DOHH2 (cell line): ENCODE data around the gene PDE7B.

Experiments
- H3F3A ChIP-seq: fragments of 200-600 bp; sonication (generic), shearing (Covaris generic); 2 replicates; pipeline ENCODE4 v1.6.0; 2016; ENCODE audit warnings: antibody characterized with exemption, mild to moderate bottlenecking; ENCODE audit not compliant: control insufficient read depth, insufficient read depth
- H3K27ac ChIP-seq: fragments of 200-600 bp; sonication (generic); 2 replicates; pipeline ENCODE4 v1.5.1; 2014; ENCODE audit warnings: low read depth, mild to moderate bottlenecking, low read length, moderate library complexity
- H3K27me3 ChIP-seq: fragments of 200-600 bp; sonication (generic); 2 replicates; pipeline ENCODE4 v1.6.1; 2014; ENCODE audit warnings: mild to moderate bottlenecking, low read length, mixed read lengths; ENCODE audit not compliant: control insufficient read depth
- H3K36me3 ChIP-seq: fragments of 200-600 bp; sonication (generic); 2 replicates; pipeline ENCODE4 v1.6.1; 2014; ENCODE audit warnings: mild to moderate bottlenecking, low read length, moderate library complexity, mixed read lengths; ENCODE audit not compliant: control insufficient read depth
- H3K4me1 ChIP-seq: fragments of 200-600 bp; sonication (generic); 2 replicates; pipeline ENCODE4 v1.6.1; 2014; ENCODE audit warnings: mild to moderate bottlenecking, low read length, mixed read lengths; ENCODE audit not compliant: control insufficient read depth
- H3K4me2 ChIP-seq: fragments of 200-600 bp; sonication (generic); 2 replicates; pipeline ENCODE4 v1.6.0; 2014; ENCODE audit warnings: mild to moderate bottlenecking, low read length, moderate library complexity
- H3K4me3 ChIP-seq: fragments of 200-600 bp; sonication (generic); 2 replicates; pipeline ENCODE4 v1.5.1; 2014; ENCODE audit warnings: mild to moderate bottlenecking, low read length, mixed read lengths
- H3K79me2 ChIP-seq: fragments of 200-600 bp; sonication (generic); 2 replicates; pipeline ENCODE4 v1.6.1; 2014; ENCODE audit warnings: mild to moderate bottlenecking, low read length, mixed read lengths; ENCODE audit not compliant: control insufficient read depth
- H3K9me2 ChIP-seq: fragments of 200-600 bp; sonication (generic); replicated peaks from 2 replicates; pipeline ENCODE4 v1.6.1; 2014; ENCODE audit warnings: mild to moderate bottlenecking, low read length, mixed read lengths; ENCODE audit not compliant: control insufficient read depth
- H3K9me3 ChIP-seq: fragments of 200-600 bp; sonication (generic); 2 replicates; pipeline ENCODE4 v1.6.1; 2014; ENCODE audit warnings: antibody characterized with exemption, low read length, mixed read lengths; ENCODE audit not compliant: control insufficient read depth, insufficient read depth
- H4K20me1 ChIP-seq: fragments of 200-600 bp; sonication (generic); 2 replicates; pipeline ENCODE4 v1.6.0; 2014; ENCODE audit warnings: low read depth, mild to moderate bottlenecking, antibody characterized with exemption, low read length, moderate library complexity; ENCODE audit not compliant: control insufficient read depth, insufficient read depth
- EZH2phosphoT487 ChIP-seq: fragments of 200-600 bp; sonication (generic); IDR thresholded peaks from 2 replicates; pipeline ENCODE4 v1.6.1; 2017; ENCODE audit warnings: borderline replicate concordance, mild to moderate bottlenecking, antibody characterized with exemption, low read length, moderate library complexity, mixed read lengths
- TF ChIP-seq, protein P1 (sequence below): fragments of 200-600 bp; sonication (generic); IDR thresholded peaks from one replicate; pipeline ENCODE4 v1.5.1; 2014; ENCODE audit warnings: antibody characterized with exemption, mild to moderate bottlenecking, low read depth, low read length; ENCODE audit not compliant: poor library complexity, severe bottlenecking

Gene PDE7B

DNA sequence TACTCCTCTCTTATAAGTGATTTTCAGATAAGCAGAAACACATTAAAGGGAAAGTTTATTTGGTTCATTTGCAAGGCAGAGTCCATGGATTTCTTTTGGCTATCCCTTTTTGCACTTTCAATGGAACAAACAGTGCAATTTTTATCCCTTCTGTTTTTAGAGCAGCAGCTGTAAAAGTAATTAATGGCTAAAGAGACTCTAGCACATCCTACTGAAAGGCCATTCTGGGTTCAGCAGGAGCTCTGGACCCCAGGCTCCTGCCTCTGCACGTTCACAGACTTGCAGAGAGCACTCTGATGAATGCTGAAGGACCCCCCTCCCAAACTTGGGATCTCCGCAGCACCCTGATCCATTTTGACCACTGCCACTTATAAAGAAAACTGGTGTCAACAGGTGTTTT, 40.3 kb upstream of the PDE7B start:
- H3K27me3 ChIP-seq = peaks cover 4% of the 10 kb centered on the region; the same call in 1 of the 2 replicates
- no peak overlapping the region for H3K27ac ChIP-seq
- no peak overlapping the region for H3K4me3 ChIP-seq
- no peaks in the 10 kb centered on the region for H3F3A ChIP-seq
- no peaks in the 10 kb centered on the region for H3K9me3 ChIP-seq
- no peak overlapping the region for H3K4me2 ChIP-seq
- no peaks in the 10 kb centered on the region for H3K36me3 ChIP-seq
- H3K79me2 ChIP-seq = no peaks in the 10 kb centered on the region
- no peaks in the 10 kb centered on the region for H3K9me2 ChIP-seq
- no peaks in the 10 kb centered on the region for H3K4me1 ChIP-seq
- TF ChIP-seq, protein P1, sequence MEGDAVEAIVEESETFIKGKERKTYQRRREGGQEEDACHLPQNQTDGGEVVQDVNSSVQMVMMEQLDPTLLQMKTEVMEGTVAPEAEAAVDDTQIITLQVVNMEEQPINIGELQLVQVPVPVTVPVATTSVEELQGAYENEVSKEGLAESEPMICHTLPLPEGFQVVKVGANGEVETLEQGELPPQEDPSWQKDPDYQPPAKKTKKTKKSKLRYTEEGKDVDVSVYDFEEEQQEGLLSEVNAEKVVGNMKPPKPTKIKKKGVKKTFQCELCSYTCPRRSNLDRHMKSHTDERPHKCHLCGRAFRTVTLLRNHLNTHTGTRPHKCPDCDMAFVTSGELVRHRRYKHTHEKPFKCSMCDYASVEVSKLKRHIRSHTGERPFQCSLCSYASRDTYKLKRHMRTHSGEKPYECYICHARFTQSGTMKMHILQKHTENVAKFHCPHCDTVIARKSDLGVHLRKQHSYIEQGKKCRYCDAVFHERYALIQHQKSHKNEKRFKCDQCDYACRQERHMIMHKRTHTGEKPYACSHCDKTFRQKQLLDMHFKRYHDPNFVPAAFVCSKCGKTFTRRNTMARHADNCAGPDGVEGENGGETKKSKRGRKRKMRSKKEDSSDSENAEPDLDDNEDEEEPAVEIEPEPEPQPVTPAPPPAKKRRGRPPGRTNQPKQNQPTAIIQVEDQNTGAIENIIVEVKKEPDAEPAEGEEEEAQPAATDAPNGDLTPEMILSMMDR = no peak
- TF ChIP-seq EZH2phosphoT487 = no peak
- no peaks in the 10 kb centered on the region for H4K20me1 ChIP-seq

DNA sequence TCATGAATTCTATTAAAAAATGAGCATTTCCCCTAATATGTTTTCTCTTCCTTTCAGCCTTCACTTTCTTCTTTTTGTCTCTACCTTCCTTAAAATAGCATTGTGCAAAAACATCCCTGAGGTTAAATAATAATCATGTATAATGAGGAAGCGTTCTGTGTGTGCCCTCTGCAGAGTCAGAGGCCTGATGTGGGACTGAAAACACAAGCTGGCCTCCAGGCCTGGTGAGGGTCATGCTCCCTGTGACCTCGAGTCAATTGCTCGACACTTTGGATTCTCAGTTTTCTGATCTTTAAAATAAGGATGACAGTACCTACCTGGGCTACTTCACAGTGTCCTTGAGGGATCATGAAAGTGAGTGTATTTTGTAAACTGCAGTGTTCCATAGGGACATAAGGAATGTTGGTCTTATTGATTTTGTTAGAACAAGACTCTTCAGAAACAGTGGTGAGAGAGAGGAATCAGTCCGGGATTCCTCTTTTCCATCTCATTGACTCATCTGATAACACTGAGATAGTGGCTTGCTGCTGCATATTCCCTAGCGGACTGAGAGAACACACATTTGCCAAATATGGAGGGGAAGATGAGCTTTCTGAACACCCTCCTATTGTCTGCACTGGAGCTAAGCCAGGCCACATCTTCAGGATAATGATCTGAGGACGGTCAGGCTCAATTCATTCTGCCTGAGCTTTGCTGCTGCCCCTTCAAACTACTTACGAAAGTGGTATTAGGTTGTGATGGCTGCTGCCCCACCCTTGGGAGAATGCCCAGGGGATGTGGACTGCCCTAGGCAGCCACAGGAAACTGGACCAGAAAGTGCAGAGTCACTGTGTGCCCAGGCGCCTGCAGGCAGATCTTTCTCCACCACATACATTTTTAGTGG, 39.6 kb upstream of the PDE7B start:
- Histone ChIP-seq H3F3A (no peaks in the 10 kb centered on the region), H3K4me1 (no peaks in the 10 kb centered on the region), H3K9me2 (no peaks in the 10 kb centered on the region), H3K36me3 (no peaks in the 10 kb centered on the region), H3K27ac (no peak overlapping the region), H3K9me3 (no peaks in the 10 kb centered on the region), H3K4me2 (no peak overlapping the region), H3K79me2 (no peaks in the 10 kb centered on the region), H3K4me3 (no peak overlapping the region), H3K27me3 (peaks cover 4% of the 10 kb centered on the region; the same call in 1 of the 2 replicates), H4K20me1 (no peaks in the 10 kb centered on the region)
- no peak for TF ChIP-seq EZH2phosphoT487
- TF ChIP-seq, protein P1 = no peak

DNA sequence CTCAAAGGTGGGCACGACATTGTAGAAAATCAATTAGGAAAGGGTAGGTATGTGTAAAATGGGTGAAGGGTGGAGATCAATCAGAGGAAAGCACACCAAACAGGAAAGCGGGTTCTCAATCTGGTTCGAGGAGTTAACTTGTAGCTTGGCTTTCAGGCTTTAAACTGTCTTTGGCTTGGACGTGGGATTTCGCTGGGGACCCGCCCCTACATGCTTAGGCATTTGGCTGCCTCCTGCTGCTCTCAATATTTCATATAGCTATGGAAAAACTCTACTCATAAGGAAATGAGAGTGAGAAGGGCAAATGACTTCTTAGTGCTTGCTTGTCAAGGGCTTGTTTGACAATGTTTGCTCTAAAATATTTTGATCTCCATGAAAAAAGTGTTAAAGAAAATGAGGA, 38.1 kb upstream of the PDE7B start:
- no peak for TF ChIP-seq EZH2phosphoT487
- TF ChIP-seq, protein P1 = no peak
- Histone ChIP-seq H3K36me3 (no peaks in the 10 kb centered on the region), H3K4me2 (no peak overlapping the region), H3K27ac (no peak overlapping the region), H3K27me3 (peaks cover 2% of the 10 kb centered on the region; the same call in 1 of the 2 replicates), H3K79me2 (no peaks in the 10 kb centered on the region), H3F3A (no peaks in the 10 kb centered on the region), H3K4me1 (no peaks in the 10 kb centered on the region), H3K9me2 (no peaks in the 10 kb centered on the region; the same call in 1 of the 2 replicates), H3K9me3 (no peaks in the 10 kb centered on the region), H4K20me1 (no peaks in the 10 kb centered on the region), H3K4me3 (no peak overlapping the region)
